Peyer's patch (tissue), 4 donors: ENCODE results near the gene MECR. TPM values are rescaled to one million over a fixed set of nuclear protein-coding genes. Genes with fewer than 3 reads are reported as not detected.

ENCODE experiments used
- DNase-seq, 3 donors: peaks; one replicate each; pipeline ENCODE4 v3.0.0-alpha.2; 2017 to 2019
- H3K27ac ChIP-seq, 4 donors: fragments of 200-600 bp; sonication (generic); one replicate each; pipeline ENCODE4 v1.5.1; 2016 to 2019
- H3K27me3 ChIP-seq, 2 donors: fragments of 200-600 bp; sonication (generic); one replicate each; pipeline ENCODE4 v1.5.1; 2019
- H3K36me3 ChIP-seq, 3 donors: fragments of 200-600 bp; sonication (generic); one replicate each; pipeline ENCODE4 v1.5.1; 2016 to 2019
- H3K4me1 ChIP-seq, 4 donors: fragments of 200-600 bp; sonication (generic); one replicate each; pipeline ENCODE4 v1.5.1; 2016 to 2019
- H3K4me3 ChIP-seq, 4 donors: fragments of 200-600 bp; sonication (generic); 1 replicate in 3 of 4; 2 replicates in 1 of 4; pipeline ENCODE4 v1.5.1; 2016 to 2019; ENCODE audit warnings: mild to moderate bottlenecking in 1 of 4
- H3K9me3 ChIP-seq, 4 donors: fragments of 200-600 bp; sonication (generic); one replicate each; pipeline ENCODE4 v1.5.1; 2016 to 2019; ENCODE audit warnings: mild to moderate bottlenecking in 1 of 4
- CTCF ChIP-seq, 6 experiments: fragments of 450-650 bp in 4 of 6; fragments of 200-600 bp in 2 of 6; sonication (generic) in 1 of 6; IDR thresholded peaks; one replicate each; pipeline ENCODE4 v1.5.1; 2017 to 2019; ENCODE audit warnings: antibody characterized with exemption in 6 of 6, mild to moderate bottlenecking in 3 of 6, moderate library complexity in 1 of 6
- POLR2A ChIP-seq, 2 donors: fragments of 450-650 bp; IDR thresholded peaks; one replicate each; pipeline ENCODE4 v1.5.1; 2017; ENCODE audit warnings: antibody characterized with exemption in 2 of 2, mild to moderate bottlenecking in 2 of 2, moderate library complexity in 2 of 2
- small RNA-seq, 2 donors: library from RNA; depleted of rRNA; stranded (forward); fragments of <200 nt; gene quantifications; one replicate each; pipeline ENCODE3, GENCODE V24; 2016
- total RNA-seq, 4 donors: library from RNA; depleted of rRNA; stranded (reverse); fragments of >200 nt; gene quantifications; one replicate each; pipeline ENCODE4 v1.1.0, GENCODE V29; 2016

MECR gene
- total RNA-seq, 4 donors from 2014 or later = 9.3 to 31.4 (median 19.1) TPM

GRCh38 chr1:29144178-29144577, 86.6 kb downstream of the MECR start:
- H3K4me1 ChIP-seq = peaks cover 0 to 10% (median 0%) of the 10 kb centered on the region in 4 donors
- H3K9me3 ChIP-seq = no peaks in the 10 kb centered on the region
- no peak for DNase-seq
- no peak overlapping the region for H3K4me3 ChIP-seq
- no peak overlapping the region for H3K27ac ChIP-seq
- H3K36me3 ChIP-seq = peaks cover 0 to 43% (median 0%) of the 10 kb centered on the region in 3 donors
- no peak for TF ChIP-seq CTCF (IDR thresholded peaks at IDR 0.05)
- TF ChIP-seq POLR2A (IDR thresholded peaks at IDR 0.05) = no peak
- H3K27me3 ChIP-seq = no peaks in the 10 kb centered on the region

- Histone ChIP-seq H3K27me3 (no peaks in the 10 kb centered on the region), H3K4me1 (peaks cover 0 to 10% (median 0%) of the 10 kb centered on the region in 4 donors), H3K27ac (no peak overlapping the region), H3K9me3 (no peaks in the 10 kb centered on the region), H3K4me3 (no peak overlapping the region), H3K36me3 (peaks cover 0 to 28% (median 0%) of the 10 kb centered on the region in 3 donors)
- DNase-seq = no peak
- TF ChIP-seq POLR2A (IDR thresholded peaks at IDR 0.05) = no peak
- no peak for TF ChIP-seq CTCF (IDR thresholded peaks at IDR 0.05)
Observed at GRCh38 chr1:29142714-29143113, 88.0 kb downstream of the MECR start.

Small RNA genes within 50 kb of the gene (small RNA-seq; reads per million reads assigned to genes)
- gene RF02271 = 0 reads per million in 2 donors

Other genes with a start within 250 kb of the MECR start
- gene TMEM200B, start 107.0 kb downstream of the MECR start, total RNA-seq = 1 to 10 TPM; 2.0 to 2.8 (median 2.3) TPM
- 100 to 1,000 TPM in 1 of 4 donors, 10 to 100 TPM in 3; 62.7 to 153 (median 88.8) TPM for gene SRSF4, start 49.0 kb downstream of the MECR start, total RNA-seq
- 1 to 10 TPM in 3 of 4 donors, under 1 TPM in 1; 0.18 to 5.0 (median 4.0) TPM for gene PTPRU, start 5.6 kb upstream of the MECR start, total RNA-seq